DOHH2 (cell line): ENCODE measurements around the gene ADRA2B.

Experiments
- CTCF ChIP-seq: fragments of 200-600 bp; sonication (generic); IDR thresholded peaks from one replicate; pipeline ENCODE4 v1.5.1; 2014; ENCODE audit warnings: antibody characterized with exemption, mild to moderate bottlenecking, low read depth, low read length; ENCODE audit not compliant: poor library complexity, severe bottlenecking
- EZH2phosphoT487 ChIP-seq: fragments of 200-600 bp; sonication (generic); IDR thresholded peaks from 2 replicates; pipeline ENCODE4 v1.6.1; 2017; ENCODE audit warnings: borderline replicate concordance, mild to moderate bottlenecking, antibody characterized with exemption, low read length, moderate library complexity, mixed read lengths

DNA sequence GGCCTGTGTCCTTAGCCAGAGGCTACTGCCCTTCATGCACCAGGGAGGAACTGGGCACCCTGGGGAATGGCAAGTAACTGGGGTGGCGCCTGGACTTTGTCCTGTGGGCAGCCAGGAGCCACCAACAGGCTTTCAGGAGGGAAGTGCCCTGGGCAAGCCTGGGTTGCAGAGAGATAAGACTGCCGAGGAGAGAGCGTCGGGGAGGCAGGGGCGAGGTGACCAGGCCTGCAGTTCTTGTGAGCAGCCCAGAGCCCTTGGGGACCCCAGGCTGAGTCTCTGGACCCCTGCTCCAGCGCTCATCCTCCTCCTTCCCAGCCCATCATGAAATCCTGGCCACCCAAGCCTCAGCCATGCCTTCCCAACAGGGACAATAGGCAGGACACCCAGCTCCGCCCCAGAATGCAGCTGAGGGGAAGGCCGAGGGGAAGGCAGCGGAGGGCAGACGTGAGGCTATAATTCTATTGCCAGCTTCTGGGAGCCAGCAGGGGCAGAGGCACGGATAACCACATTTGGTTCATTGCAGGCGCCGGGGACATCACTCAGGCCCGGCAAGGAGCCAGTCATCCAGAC, 25.1 kb downstream of the ADRA2B start:
- TF ChIP-seq CTCF (no peak), EZH2phosphoT487 (no peak)
